Epithelial cell of proximal tubule (primary cell): ENCODE results near the gene ANKRD28. TPM values are rescaled to one million over a fixed set of nuclear protein-coding genes. Genes with fewer than 3 reads are reported as not detected.

ENCODE experiments used
- DNase-seq: peaks from one replicate; pipeline ENCODE4 v3.0.0-alpha.2; 2011; ENCODE audit warnings: low read depth
- H3K4me3 ChIP-seq: 2 replicates; pipeline ENCODE4 v1.5.1; 2011; ENCODE audit warnings: low read depth, mild to moderate bottlenecking, low read length
- total RNA-seq: library from RNA; depleted of rRNA; stranded (reverse); fragments of >200 nt; gene quantifications from 2 replicates; pipeline ENCODE4 v1.2.3, GENCODE V29; 2015
- TF ChIP-seq, protein P1 (sequence below): conservative IDR thresholded peaks from 2 replicates; pipeline ENCODE4 v1.5.1; 2012; ENCODE audit warnings: low read depth, mild to moderate bottlenecking, low read length

Gene ANKRD28
- total RNA-seq, 1 donor from 2014 or later = 17.3 TPM

GRCh38 chr3:15638193-15638890 lies 159.4 kb downstream of the ANKRD28 start:
- no peak for DNase-seq
- TF ChIP-seq, protein P1, sequence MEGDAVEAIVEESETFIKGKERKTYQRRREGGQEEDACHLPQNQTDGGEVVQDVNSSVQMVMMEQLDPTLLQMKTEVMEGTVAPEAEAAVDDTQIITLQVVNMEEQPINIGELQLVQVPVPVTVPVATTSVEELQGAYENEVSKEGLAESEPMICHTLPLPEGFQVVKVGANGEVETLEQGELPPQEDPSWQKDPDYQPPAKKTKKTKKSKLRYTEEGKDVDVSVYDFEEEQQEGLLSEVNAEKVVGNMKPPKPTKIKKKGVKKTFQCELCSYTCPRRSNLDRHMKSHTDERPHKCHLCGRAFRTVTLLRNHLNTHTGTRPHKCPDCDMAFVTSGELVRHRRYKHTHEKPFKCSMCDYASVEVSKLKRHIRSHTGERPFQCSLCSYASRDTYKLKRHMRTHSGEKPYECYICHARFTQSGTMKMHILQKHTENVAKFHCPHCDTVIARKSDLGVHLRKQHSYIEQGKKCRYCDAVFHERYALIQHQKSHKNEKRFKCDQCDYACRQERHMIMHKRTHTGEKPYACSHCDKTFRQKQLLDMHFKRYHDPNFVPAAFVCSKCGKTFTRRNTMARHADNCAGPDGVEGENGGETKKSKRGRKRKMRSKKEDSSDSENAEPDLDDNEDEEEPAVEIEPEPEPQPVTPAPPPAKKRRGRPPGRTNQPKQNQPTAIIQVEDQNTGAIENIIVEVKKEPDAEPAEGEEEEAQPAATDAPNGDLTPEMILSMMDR = no peak
- H3K4me3 ChIP-seq = no peak overlapping the region

DNA sequence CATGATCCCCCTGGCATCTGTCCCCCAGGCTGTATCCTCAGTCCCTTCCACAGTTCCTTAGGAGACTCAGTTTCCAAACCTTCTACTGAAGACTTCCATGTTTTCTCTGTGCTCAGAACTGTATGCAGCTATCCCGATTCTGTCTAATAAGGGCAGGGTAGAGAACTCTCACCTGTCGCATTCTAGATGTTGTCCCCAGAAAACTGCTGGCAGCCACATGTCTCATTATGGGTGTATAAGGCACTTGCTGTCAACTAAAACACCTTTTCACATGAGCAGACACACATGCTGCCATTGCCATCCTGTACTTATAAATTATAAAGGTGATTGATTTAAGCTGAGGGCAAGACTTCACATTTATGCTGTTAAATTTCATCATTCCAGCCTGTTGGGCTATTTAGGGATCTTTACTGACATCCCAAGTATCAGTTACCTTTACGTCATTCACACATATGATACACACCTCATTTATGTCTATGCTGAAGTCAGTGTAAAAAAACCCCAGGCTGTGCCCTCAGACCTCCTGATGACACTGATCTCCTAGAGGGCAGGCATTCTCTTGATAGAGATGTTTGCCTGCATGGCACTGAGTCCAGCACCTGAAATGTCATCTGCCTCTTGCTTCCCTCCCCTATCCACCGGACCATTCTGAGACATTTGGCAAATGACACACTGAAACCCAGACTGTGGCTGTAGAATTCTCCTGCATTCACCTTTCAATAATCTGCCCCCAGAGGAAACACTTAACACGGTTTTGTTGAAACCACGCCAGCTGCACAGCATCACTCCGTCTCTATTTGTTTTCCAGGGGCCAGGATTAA lies 160.4 kb downstream of the ANKRD28 start:
- DNase-seq = no peak
- TF ChIP-seq, protein P1 = no peak

DNA sequence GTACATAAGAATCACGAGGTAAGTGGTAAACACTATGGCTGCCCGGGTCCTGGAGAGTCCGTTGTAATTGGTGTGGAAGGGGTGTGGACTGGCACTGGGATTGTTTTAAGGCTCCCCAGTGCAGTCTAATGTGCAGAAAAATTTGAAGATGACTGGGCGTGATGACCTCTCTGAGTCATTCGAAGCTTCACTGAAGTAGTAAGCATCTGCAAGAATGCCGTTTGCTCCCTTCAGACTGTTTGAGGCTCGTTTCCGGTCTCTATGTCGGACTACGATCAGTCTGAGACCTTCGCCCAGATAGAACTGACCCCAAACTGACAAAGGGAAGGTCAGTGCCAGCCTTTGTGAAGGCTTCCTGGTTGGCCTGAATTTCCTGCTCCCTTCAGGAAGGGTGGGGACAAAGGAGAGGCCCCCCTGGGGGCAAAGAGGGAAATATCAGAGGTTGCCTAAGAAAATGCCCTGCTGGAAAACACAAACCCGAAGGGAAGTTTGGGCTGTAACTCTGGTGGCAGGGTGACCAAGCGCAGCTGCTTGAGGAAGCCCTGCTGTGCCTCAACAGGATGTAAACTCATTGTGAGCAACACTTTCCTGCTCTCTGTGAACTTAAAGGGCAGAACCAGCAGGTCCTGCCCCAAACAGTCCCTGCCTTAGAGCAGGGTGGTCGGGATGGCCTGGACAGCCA lies 161.6 kb downstream of the ANKRD28 start:
- no peak for DNase-seq
- H3K4me3 ChIP-seq = no peak overlapping the region
- TF ChIP-seq, protein P1 = no peak

More for the DNA sequence above, 160.4 kb downstream of the ANKRD28 start:
- no peak overlapping the region for H3K4me3 ChIP-seq

DNA sequence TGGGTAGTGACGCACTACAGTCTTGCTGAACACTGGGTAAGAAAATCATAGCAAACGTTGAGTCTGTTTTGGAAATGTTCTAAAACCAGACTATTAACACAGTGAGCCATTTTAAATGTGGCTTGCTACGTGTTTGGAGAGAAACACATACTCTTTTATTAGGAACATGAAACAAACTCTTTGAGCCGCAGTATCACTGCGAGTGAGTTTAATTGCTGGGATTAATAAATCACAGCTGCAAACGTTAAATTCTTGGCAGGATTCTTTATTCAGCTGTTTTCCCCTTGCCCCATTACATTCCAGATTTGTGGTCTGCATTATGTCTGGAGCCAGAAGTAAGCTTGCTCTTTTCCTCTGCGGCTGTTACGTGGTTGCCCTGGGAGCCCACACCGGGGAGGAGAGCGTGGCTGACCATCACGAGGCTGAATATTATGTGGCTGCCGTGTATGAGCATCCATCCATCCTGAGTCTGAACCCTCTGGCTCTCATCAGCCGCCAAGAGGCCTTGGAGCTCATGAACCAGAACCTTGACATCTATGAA lies 162.6 kb downstream of the ANKRD28 start:
- TF ChIP-seq, protein P1 = no peak
- DNase-seq = no peak

DNA sequence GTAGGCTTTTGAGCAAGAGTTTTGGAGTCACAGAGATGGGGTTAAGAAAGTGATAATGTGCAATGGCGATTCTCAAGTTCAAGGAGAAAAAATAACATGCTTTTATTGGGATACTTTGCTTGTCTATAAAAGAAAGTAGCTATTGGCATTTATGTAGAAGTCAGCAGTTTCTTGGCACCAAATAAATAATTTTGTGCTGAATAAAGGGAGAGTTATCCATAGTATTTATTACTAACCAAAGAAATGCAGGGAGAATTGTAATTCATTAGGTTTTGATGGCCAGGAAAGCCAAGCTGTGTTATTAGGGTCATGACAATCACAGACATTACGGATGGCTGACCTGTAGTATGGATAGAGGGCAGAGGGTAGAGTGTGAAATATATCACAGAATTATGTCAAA lies 163.1 kb downstream of the ANKRD28 start:
- no peak overlapping the region for H3K4me3 ChIP-seq
- no peak for DNase-seq
- TF ChIP-seq, protein P1 = no peak

More for the DNA sequence above, 162.6 kb downstream of the ANKRD28 start:
- H3K4me3 ChIP-seq = no peak overlapping the region

- DNase-seq = no peak
Observed at GRCh38 chr3:15633766-15634598, 163.8 kb downstream of the ANKRD28 start.

More at GRCh38 chr3:15633766-15634598, 163.8 kb downstream of the ANKRD28 start:
- no peak overlapping the region for H3K4me3 ChIP-seq
- TF ChIP-seq, protein P1 = no peak
